B cell (primary cell): ENCODE results near the gene TAS2R9. TPM values are rescaled to one million over a fixed set of nuclear protein-coding genes. Genes with fewer than 3 reads are reported as not detected.
"Not testable (repeated sequence)": the region's sequence is repeated elsewhere in the genome, so short reads cannot be mapped to it uniquely, and the experiment has no call there.

Experiments used
- ATAC-seq: fragments of 200-7000 bp; cut with Tn5 transposase; one replicate; pipeline ENCODE4 v1.10.0; 2021; ENCODE audit warnings: low read depth, mild to moderate bottlenecking, moderate number of reproducible peaks, moderate library complexity
- CTCF ChIA-PET: fragments of 350-600 bp; sonication (Branson Sonifier 250); formaldehyde crosslinking; loops from one replicate; lab custom pipeline; 2021; ENCODE audit warnings: antibody characterized with exemption, inconsistent platforms; lab: Charles Lee
- POLR2A ChIA-PET: fragments of 350-600 bp; sonication (Branson Sonifier 250); formaldehyde crosslinking; loops from one replicate; lab custom pipeline; 2021; ENCODE audit warnings: antibody characterized with exemption; lab: Charles Lee
- DNase-seq: peaks from one replicate; pipeline ENCODE4 v3.0.0; 2013
- H2AFZ ChIP-seq: 2 replicates; pipeline ENCODE4 v1.6.1; 2012; ENCODE audit warnings: mild to moderate bottlenecking, low read depth, low read length; ENCODE audit not compliant: insufficient read depth, poor library complexity, severe bottlenecking
- H3K27ac ChIP-seq, 2 donors: 1 replicate in 1 of 2; 2 replicates in 1 of 2; pipeline ENCODE4 v1.5.1; 2012 to 2013; ENCODE audit warnings: low read length in 2 of 2, mild to moderate bottlenecking in 2 of 2, moderate library complexity in 1 of 2
- H3K27me3 ChIP-seq, 4 experiments: fragments of 200-600 bp in 1 of 4; sonication (generic) in 1 of 4; replicated peaks in 1 of 4; 1 replicate in 2 of 4; 2 replicates in 2 of 4; pipeline versions ENCODE4 v1.6.1 to v1.7.0; 2013 to 2016; ENCODE audit warnings: low read length in 3 of 4, mild to moderate bottlenecking in 2 of 4, mixed read lengths in 1 of 4, moderate library complexity in 1 of 4; ENCODE audit not compliant: insufficient read depth in 4 of 4, control insufficient read depth in 3 of 4; ENCODE audit errors: control extremely low read depth in 1 of 4
- H3K36me3 ChIP-seq, 2 experiments: replicated peaks in 1 of 2; 1 replicate in 1 of 2; 2 replicates in 1 of 2; pipeline versions ENCODE4 v1.6.1 to v1.7.1; 2013; ENCODE audit warnings: low read length in 1 of 2; ENCODE audit not compliant: insufficient read depth in 2 of 2, control insufficient read depth in 1 of 2; ENCODE audit errors: control extremely low read depth in 1 of 2, extremely low read depth in 1 of 2
- H3K4me1 ChIP-seq, 2 donors: fragments of 200-600 bp in 1 of 2; sonication (generic) in 1 of 2; 1 replicate in 1 of 2; 2 replicates in 1 of 2; pipeline versions ENCODE4 v1.5.1 to v1.6.1; 2013 to 2017; ENCODE audit warnings: low read length in 2 of 2; ENCODE audit not compliant: control insufficient read depth in 2 of 2, insufficient read depth in 2 of 2
- H3K4me2 ChIP-seq: replicated peaks from 2 replicates; pipeline ENCODE3; 2012; ENCODE audit warnings: mild to moderate bottlenecking, low read depth, low read length; ENCODE audit not compliant: poor library complexity, severe bottlenecking
- H3K4me3 ChIP-seq, 5 experiments: fragments of 200-600 bp in 1 of 5; sonication (generic) in 1 of 5; 1 replicate in 3 of 5; 2 replicates in 2 of 5; pipeline versions ENCODE4 v1.5.1 to v1.7.0; 2011 to 2016; ENCODE audit warnings: low read length in 4 of 5, mild to moderate bottlenecking in 4 of 5, low read depth in 2 of 5, control low read depth in 1 of 5, moderate library complexity in 1 of 5; ENCODE audit not compliant: insufficient read depth in 1 of 5; ENCODE audit errors: control extremely low read depth in 1 of 5, extremely low read depth in 1 of 5
- H3K79me2 ChIP-seq: fragments of 200-600 bp; sonication (generic); one replicate; pipeline ENCODE4 v1.6.0; 2016; ENCODE audit warnings: low read length; ENCODE audit not compliant: control insufficient read depth, insufficient read depth
- H3K9ac ChIP-seq: fragments of 200-600 bp; sonication (generic); 2 replicates; pipeline ENCODE4 v1.6.1; 2017; ENCODE audit warnings: mild to moderate bottlenecking, low read length, moderate library complexity
- H3K9me3 ChIP-seq, 3 donors: one replicate each; pipeline versions ENCODE4 v1.6.1 to v1.7.1; 2013; ENCODE audit warnings: low read length in 2 of 3; ENCODE audit not compliant: control insufficient read depth in 2 of 3, insufficient read depth in 1 of 3; ENCODE audit errors: control extremely low read depth in 1 of 3
- H4K20me1 ChIP-seq: 2 replicates; pipeline ENCODE4 v1.6.0; 2012; ENCODE audit warnings: mild to moderate bottlenecking, low read length; ENCODE audit not compliant: insufficient read depth, control insufficient read depth, poor library complexity, severe bottlenecking
- H3K27ac Mint-ChIP-seq: one replicate; pipeline ENCODE4 v1.8.0; 2021; ENCODE audit warnings: mixed read lengths
- H3K27me3 Mint-ChIP-seq: one replicate; pipeline ENCODE4 v1.8.0; 2021; ENCODE audit warnings: mixed read lengths
- H3K4me1 Mint-ChIP-seq: one replicate; pipeline ENCODE4 v1.8.0; 2021; ENCODE audit warnings: mixed read lengths
- H3K4me3 Mint-ChIP-seq: one replicate; pipeline ENCODE4 v1.8.0; 2021; ENCODE audit warnings: mixed read lengths
- H3K9me3 Mint-ChIP-seq: one replicate; pipeline ENCODE4 v1.8.0; 2022; ENCODE audit warnings: mixed read lengths; ENCODE audit not compliant: insufficient read depth
- EZH2 ChIP-seq: IDR thresholded peaks from 2 replicates; pipeline ENCODE4 v1.6.1; 2012; ENCODE audit warnings: borderline replicate concordance, low read depth, mild to moderate bottlenecking, moderate library complexity, low read length; ENCODE audit not compliant: insufficient read depth, poor library complexity, severe bottlenecking
- WGBS: methylation state at CpG from one replicate; pipeline ENCODE4 v1.1.5; 2013; ENCODE audit warnings: missing lambda C conversion rate; ENCODE audit not compliant: insufficient coverage; 5-methylcytosine and 5-hydroxymethylcytosine counted together
- intact Hi-C: fragments of 100-400 bp; cut with micrococcal nuclease; formaldehyde crosslinking; loops from one replicate; pipeline ENCODE4 v1.10.0; 2022
- polyA plus RNA-seq: library from polyadenylated mRNA; depleted of rRNA; stranded (reverse); fragments of >200 nt; gene quantifications from 2 replicates; pipeline ENCODE4 v1.2.3, GENCODE V29; 2012
- total RNA-seq, 2 donors: library from RNA; stranded (reverse); fragments of 120-200 nt in 1 of 2; gene quantifications; 1 replicate in 1 of 2; 2 replicates in 1 of 2; pipeline versions ENCODE4 v1.2.3 to v1.2.4, GENCODE V29; 2013 to 2022
- TF ChIP-seq, protein P1 (sequence below): fragments of 200-600 bp; IDR thresholded peaks from one replicate; pipeline ENCODE4 v1.8.0; 2022; ENCODE audit warnings: antibody characterized with exemption, mild to moderate bottlenecking

Gene TAS2R9
- total and polyA plus RNA-seq, 2 donors (not counting 1 experiment from before 2014, with no cell fraction given): not detected

DNA sequence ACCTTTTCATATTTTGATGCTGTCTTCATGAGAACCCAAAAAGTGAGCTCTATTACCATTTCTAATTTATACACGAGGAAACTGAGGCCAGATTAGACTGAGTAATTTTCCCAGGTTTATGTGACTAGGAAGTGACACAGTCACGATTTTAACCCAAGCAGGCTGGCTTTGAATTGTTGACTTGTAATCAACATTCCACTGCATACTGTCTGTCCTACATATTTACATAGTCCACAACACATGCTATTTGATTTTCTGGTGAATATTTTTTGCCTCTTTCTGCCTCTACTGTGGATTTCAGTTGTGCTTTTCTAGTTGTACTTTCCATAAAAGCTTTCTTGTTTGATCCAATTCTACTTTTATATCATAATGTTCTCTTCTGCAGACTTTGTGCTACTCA, 15.7 kb downstream of the TAS2R9 start:
- peaks cover 9% of the 10 kb centered on the region for H3K27me3 Mint-ChIP-seq
- H2AFZ ChIP-seq: no peak overlapping the region
- no peaks in the 10 kb centered on the region for H3K79me2 ChIP-seq
- no peaks in the 10 kb centered on the region for H4K20me1 ChIP-seq
- no peaks in the 10 kb centered on the region for H3K9me3 Mint-ChIP-seq
- ChIA-PET POLR2A (no interaction called here), CTCF (interaction anchor here (1.2 kb wide), 1 partner anchor 22 kb away, joined by 3 read pairs; no protein-coding TSS in a partner anchor)
- WGBS: no CpG with 5 or more reads among the region's 2 CpGs
- no peaks in the 10 kb centered on the region for H3K36me3 ChIP-seq
- H3K27me3 ChIP-seq: peaks cover 0 to 6% (median 1%) of the 10 kb centered on the region in 4 experiments
- TF ChIP-seq, protein P1, sequence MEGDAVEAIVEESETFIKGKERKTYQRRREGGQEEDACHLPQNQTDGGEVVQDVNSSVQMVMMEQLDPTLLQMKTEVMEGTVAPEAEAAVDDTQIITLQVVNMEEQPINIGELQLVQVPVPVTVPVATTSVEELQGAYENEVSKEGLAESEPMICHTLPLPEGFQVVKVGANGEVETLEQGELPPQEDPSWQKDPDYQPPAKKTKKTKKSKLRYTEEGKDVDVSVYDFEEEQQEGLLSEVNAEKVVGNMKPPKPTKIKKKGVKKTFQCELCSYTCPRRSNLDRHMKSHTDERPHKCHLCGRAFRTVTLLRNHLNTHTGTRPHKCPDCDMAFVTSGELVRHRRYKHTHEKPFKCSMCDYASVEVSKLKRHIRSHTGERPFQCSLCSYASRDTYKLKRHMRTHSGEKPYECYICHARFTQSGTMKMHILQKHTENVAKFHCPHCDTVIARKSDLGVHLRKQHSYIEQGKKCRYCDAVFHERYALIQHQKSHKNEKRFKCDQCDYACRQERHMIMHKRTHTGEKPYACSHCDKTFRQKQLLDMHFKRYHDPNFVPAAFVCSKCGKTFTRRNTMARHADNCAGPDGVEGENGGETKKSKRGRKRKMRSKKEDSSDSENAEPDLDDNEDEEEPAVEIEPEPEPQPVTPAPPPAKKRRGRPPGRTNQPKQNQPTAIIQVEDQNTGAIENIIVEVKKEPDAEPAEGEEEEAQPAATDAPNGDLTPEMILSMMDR: no peak
- no peak for TF ChIP-seq EZH2
- H3K4me1 ChIP-seq: no peaks in the 10 kb centered on the region
- no peak for DNase-seq
- no peak overlapping the region for H3K4me2 ChIP-seq
- ATAC-seq: no peak
- H3K4me3 Mint-ChIP-seq: no peak overlapping the region
- no peak overlapping the region for H3K27ac Mint-ChIP-seq
- intact Hi-C loops: no loop called here
- H3K27ac ChIP-seq: no peak overlapping the region
- H3K9me3 ChIP-seq: peaks cover 0 to 6% (median 2%) of the 10 kb centered on the region in 3 donors
- H3K4me3 ChIP-seq: no peak overlapping the region
- no peaks in the 10 kb centered on the region for H3K4me1 Mint-ChIP-seq
- H3K9ac ChIP-seq: no peak overlapping the region

- H3K9me3 ChIP-seq, H3K27ac ChIP-seq, H3K27me3 Mint-ChIP-seq, H3K36me3 ChIP-seq, H3K4me1 ChIP-seq, H3K4me1 Mint-ChIP-seq, CTCF ChIA-PET, H3K27me3 ChIP-seq, H3K27ac Mint-ChIP-seq, intact Hi-C loops, DNase-seq, H3K4me2 ChIP-seq, H4K20me1 ChIP-seq, POLR2A ChIA-PET, H3K4me3 Mint-ChIP-seq, ATAC-seq, H2AFZ ChIP-seq, H3K4me3 ChIP-seq, H3K9me3 Mint-ChIP-seq, H3K9ac ChIP-seq, H3K79me2 ChIP-seq: not testable (repeated sequence)
- 85% methylated on average over 4 of the region's 4 CpGs for WGBS
Observed at GRCh38 chr12:10791769-10792168, 18.2 kb downstream of the TAS2R9 start.
